K562 (cell line): ENCODE results near the gene CASP6. TPM values are rescaled to one million over a fixed set of nuclear protein-coding genes. Genes with fewer than 3 reads are reported as not detected.

ENCODE experiments used
- BMI1 ChIP-seq: fragments of 150-350 bp; IDR thresholded peaks from 2 replicates; pipeline ENCODE4 v1.6.1; 2014; ENCODE audit warnings: low read length
- BRF1 ChIP-seq: IDR thresholded peaks from 3 replicates; pipeline ENCODE4 v1.6.1; 2011; ENCODE audit warnings: borderline replicate concordance, mild to moderate bottlenecking; ENCODE audit not compliant: insufficient read length; ENCODE audit errors: extremely low read depth
- ETS1 ChIP-seq: conservative IDR thresholded peaks from 2 replicates; pipeline ENCODE4 v1.6.1; 2011; ENCODE audit warnings: low read depth, mild to moderate bottlenecking, low read length; ENCODE audit not compliant: control insufficient read depth
- HDAC8 ChIP-seq: fragments of 450-650 bp; IDR thresholded peaks from 2 replicates; pipeline ENCODE4 v1.6.1; 2016; ENCODE audit warnings: mild to moderate bottlenecking, missing genetic modification characterization, moderate library complexity, missing compliant biosample characterization
- HOXB6 ChIP-seq: fragments of 250-450 bp; sonication (Bioruptor Pico); IDR thresholded peaks from 2 replicates; pipeline ENCODE4 v1.5.1; 2022; ENCODE audit warnings: mild to moderate bottlenecking, borderline replicate concordance
- NBN ChIP-seq: fragments of 450-650 bp; IDR thresholded peaks from 2 replicates; pipeline ENCODE4 v1.6.1; 2016; ENCODE audit warnings: low read depth, mild to moderate bottlenecking
- RBM22 ChIP-seq: fragments of 200-400 bp; formaldehyde crosslinking; IDR thresholded peaks from 2 replicates; pipeline ENCODE4 v1.6.1; 2018; ENCODE audit warnings: low read length, low read depth; ENCODE audit not compliant: poor library complexity, severe bottlenecking
- RCOR1 ChIP-seq, 2 experiments: IDR thresholded peaks; 2 replicates each; pipeline ENCODE4 v1.6.1; 2012; ENCODE audit warnings: low read depth in 2 of 2, low read length in 2 of 2, borderline replicate concordance in 1 of 2, improper control_type of control experiment in 1 of 2
- RFX1 ChIP-seq: fragments of 450-650 bp; IDR thresholded peaks from 2 replicates; pipeline ENCODE4 v1.6.1; 2016; ENCODE audit warnings: mild to moderate bottlenecking, moderate library complexity
- TCF7 ChIP-seq: sonication (generic); IDR thresholded peaks from 2 replicates; pipeline ENCODE4 v1.6.1; 2016; ENCODE audit warnings: antibody characterized with exemption, borderline replicate concordance
- TSHZ1 ChIP-seq: fragments of 250-450 bp; sonication (Bioruptor Pico); IDR thresholded peaks from 2 replicates; pipeline ENCODE4 v1.4.0; 2020; ENCODE audit warnings: mild to moderate bottlenecking, moderate library complexity
- YY1 ChIP-seq, 3 experiments: IDR thresholded peaks; 2 replicates each; pipeline ENCODE4 v1.6.1; 2011; ENCODE audit warnings: low read length in 2 of 3, mild to moderate bottlenecking in 2 of 3, moderate library complexity in 2 of 3, borderline replicate concordance in 1 of 3, control low read depth in 1 of 3, low read depth in 1 of 3; ENCODE audit not compliant: insufficient read depth in 3 of 3, insufficient replicate concordance in 2 of 3, control insufficient read depth in 1 of 3, insufficient read length in 1 of 3; ENCODE audit errors: extremely low read depth in 1 of 3
- ZBTB8A ChIP-seq: fragments of 450-650 bp; IDR thresholded peaks from 2 replicates; pipeline ENCODE4 v1.6.1; 2018; ENCODE audit warnings: mild to moderate bottlenecking, moderate library complexity; ENCODE audit not compliant: partially characterized antibody
- ZFP36 ChIP-seq: fragments of 150-350 bp; IDR thresholded peaks from 2 replicates; pipeline ENCODE4 v1.6.1; 2018; ENCODE audit warnings: low read length, low read depth; ENCODE audit not compliant: partially characterized antibody
- ZNF354B ChIP-seq: fragments of 250-450 bp; sonication (Bioruptor Pico); IDR thresholded peaks from 2 replicates; pipeline ENCODE4 v1.4.0; 2020
- ZNF449 ChIP-seq: fragments of 250-450 bp; sonication (Bioruptor Pico); IDR thresholded peaks from 2 replicates; pipeline ENCODE4 v1.8.0; 2022; ENCODE audit warnings: moderate library complexity, mild to moderate bottlenecking, inconsistent platforms
- ZNF785 ChIP-seq: fragments of 250-450 bp; sonication (Bioruptor Pico); IDR thresholded peaks from 2 replicates; pipeline ENCODE4 v1.4.0; 2020; ENCODE audit warnings: mild to moderate bottlenecking
- polyA plus RNA-seq, 8 experiments: library from polyadenylated mRNA; depleted of rRNA in 4 of 8; stranded (reverse) in 5 of 8; unstranded in 3 of 8; fragments of >200 nt; fragmentation: Nextera tagmentation in 2 of 8; fragmentation: Illumina TruSeq in 1 of 8; extraction: Ambion mirVana in 2 of 8; extraction: Trizol in 1 of 8; gene quantifications; 2 replicates each; pipeline versions ENCODE4 v1.2.1 to v1.2.3, GENCODE V29; 2011 to 2014; ENCODE audit warnings: inconsistent platforms in 1 of 8, missing spikeins in 1 of 8
- total RNA-seq, 7 experiments: library from RNA; depleted of rRNA in 6 of 7; stranded (reverse); fragments of >200 nt in 6 of 7; fragmentation: Illumina TruSeq in 2 of 7; extraction: Trizol in 2 of 7; gene quantifications; 2 replicates each; pipeline versions ENCODE4 v1.2.1 to v1.2.3, GENCODE V29; 2011 to 2021; ENCODE audit warnings: low replicate concordance in 1 of 7
- TF ChIP-seq, protein P1 (sequence below): fragments of 250-450 bp; sonication (Bioruptor Pico); IDR thresholded peaks from 2 replicates; pipeline ENCODE4 v1.9.0; 2021; ENCODE audit warnings: mild to moderate bottlenecking, inconsistent platforms

Gene CASP6
- total and polyA plus RNA-seq, 9 of the 15 experiments (the other 6 are each of a cell fraction or from before 2014, with no cell fraction given) = 20.8 to 72.7 (median 39.1) TPM

- TF ChIP-seq ZNF354B (CRISPR knock-in tag) (0 out of 2 replicates have a peak, but pooled peaks have one; percentile 5), ZNF449 (CRISPR knock-in tag) (no peak), YY1 (IDR thresholded peaks at IDR 0.05; ENCODE audit: borderline replicate concordance in 1 of 3, control insufficient read depth in 1 of 3, extremely low read depth in 1 of 3, insufficient read depth in 3 of 3, insufficient read length in 1 of 3, insufficient replicate concordance in 2 of 3, low read depth in 1 of 3, low read length in 2 of 3) (peak in 1 of 3 experiments; percentile 61), RFX1 (no peak), HDAC8 (tag) (no peak), TCF7 (0 out of 2 replicates have a peak, but pooled peaks have one; percentile 45), ZBTB8A (no peak), BRF1 (no peak), TSHZ1 (CRISPR knock-in tag) (no peak), HOXB6 (no peak), ZFP36 (no peak), RCOR1 (IDR thresholded peaks at IDR 0.05; ENCODE audit: borderline replicate concordance in 1 of 2, low read depth in 2 of 2, low read length in 2 of 2) (0 out of 4 replicates have a peak, but pooled peaks of 1 of the 2 experiments have one; percentile 23), BMI1 (no peak), ETS1 (no peak), NBN (no peak), ZNF785 (CRISPR knock-in tag) (no peak), RBM22 (peak; percentile 96)
- TF ChIP-seq, protein P1, sequence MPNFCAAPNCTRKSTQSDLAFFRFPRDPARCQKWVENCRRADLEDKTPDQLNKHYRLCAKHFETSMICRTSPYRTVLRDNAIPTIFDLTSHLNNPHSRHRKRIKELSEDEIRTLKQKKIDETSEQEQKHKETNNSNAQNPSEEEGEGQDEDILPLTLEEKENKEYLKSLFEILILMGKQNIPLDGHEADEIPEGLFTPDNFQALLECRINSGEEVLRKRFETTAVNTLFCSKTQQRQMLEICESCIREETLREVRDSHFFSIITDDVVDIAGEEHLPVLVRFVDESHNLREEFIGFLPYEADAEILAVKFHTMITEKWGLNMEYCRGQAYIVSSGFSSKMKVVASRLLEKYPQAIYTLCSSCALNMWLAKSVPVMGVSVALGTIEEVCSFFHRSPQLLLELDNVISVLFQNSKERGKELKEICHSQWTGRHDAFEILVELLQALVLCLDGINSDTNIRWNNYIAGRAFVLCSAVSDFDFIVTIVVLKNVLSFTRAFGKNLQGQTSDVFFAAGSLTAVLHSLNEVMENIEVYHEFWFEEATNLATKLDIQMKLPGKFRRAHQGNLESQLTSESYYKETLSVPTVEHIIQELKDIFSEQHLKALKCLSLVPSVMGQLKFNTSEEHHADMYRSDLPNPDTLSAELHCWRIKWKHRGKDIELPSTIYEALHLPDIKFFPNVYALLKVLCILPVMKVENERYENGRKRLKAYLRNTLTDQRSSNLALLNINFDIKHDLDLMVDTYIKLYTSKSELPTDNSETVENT = no peak
Measured at GRCh38 chr4:109702950-109703663, at the start of gene CASP6 (continued).
